Esophagus muscularis mucosa (tissue), 4 donors: ENCODE results near the gene SLC8A1.

Experiments
- CTCF ChIP-seq, 3 experiments: fragments of 200-600 bp in 2 of 3; fragments of 450-650 bp in 1 of 3; sonication (generic) in 2 of 3; IDR thresholded peaks; one replicate each; pipeline ENCODE4 v1.5.1; 2017 to 2019; ENCODE audit warnings: antibody characterized with exemption in 3 of 3, mild to moderate bottlenecking in 2 of 3, moderate library complexity in 1 of 3
- EP300 ChIP-seq: sonication (generic); formaldehyde crosslinking; IDR thresholded peaks from one replicate; pipeline ENCODE4 v1.6.1; 2017; ENCODE audit warnings: antibody characterized with exemption
- POLR2A ChIP-seq: fragments of 450-650 bp; IDR thresholded peaks from one replicate; pipeline ENCODE4 v1.6.1; 2017; ENCODE audit warnings: antibody characterized with exemption, moderate library complexity, mild to moderate bottlenecking, low read depth

DNA sequence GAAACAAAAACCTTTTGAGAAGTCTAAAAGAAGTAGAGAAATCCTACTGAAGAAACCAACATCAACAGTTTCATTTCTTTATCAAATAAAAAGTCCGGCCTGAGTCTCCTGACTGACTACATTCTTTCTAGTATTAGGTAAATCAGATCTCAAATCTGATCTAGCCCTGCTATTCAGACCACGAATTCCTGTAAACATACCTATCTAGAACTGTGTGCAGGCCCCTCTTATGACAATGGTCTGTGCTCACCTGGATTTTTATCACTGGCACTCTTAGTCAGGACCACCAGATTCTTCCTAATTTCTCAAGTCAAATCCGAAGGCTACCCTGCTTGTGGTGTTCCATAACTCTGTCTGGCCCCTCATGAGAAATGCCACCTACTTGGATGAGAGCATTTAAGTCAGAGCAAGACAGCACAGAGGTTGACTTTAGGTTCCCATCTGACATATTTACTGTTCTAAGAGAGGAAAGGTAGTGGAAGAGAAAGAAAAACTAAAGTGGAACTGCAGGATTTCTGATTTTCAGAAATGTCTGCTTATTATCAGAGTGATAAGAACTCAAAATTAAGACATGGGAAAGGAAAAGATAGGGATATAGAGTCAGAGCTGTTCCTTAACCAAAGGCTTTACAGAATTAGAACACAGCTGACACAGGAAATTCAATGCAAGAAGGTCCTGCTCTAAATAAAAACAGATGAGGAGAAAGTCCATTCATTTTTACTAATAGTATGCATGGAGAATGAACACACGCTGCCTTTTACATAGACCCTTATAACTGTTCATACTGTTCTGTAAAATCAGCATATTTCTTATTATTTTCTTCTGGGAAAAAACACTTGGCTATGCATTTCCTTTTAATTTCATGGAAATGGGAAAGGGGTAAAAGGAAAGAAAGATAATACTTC, 56.5 kb downstream of the SLC8A1 start:
- TF ChIP-seq CTCF (IDR thresholded peaks at IDR 0.05) (no peak), EP300 (no peak), POLR2A (no peak)
